HepG2 (cell line): ENCODE measurements around the gene TRIO. TPM values are rescaled to one million over a fixed set of nuclear protein-coding genes. Genes with fewer than 3 reads are reported as not detected.

Source experiments
- ATAC-seq: fragments of 200-7000 bp; cut with Tn5 transposase; 3 replicates; pipeline ENCODE4 v1.9.1; 2020; ENCODE audit warnings: mild to moderate bottlenecking, moderate library complexity
- BruUV-seq: library from RNA; stranded (reverse); fragments of 400-500 nt; replicated peaks from 2 replicates; lab custom pipeline; 2021; lab: Mats Ljungman, UMichigan
- CTCF ChIA-PET: fragments of 300-600 bp; formaldehyde crosslinking; extraction: SDS; loops from one replicate; lab custom pipeline; 2021; ENCODE audit warnings: low total read pairs, inconsistent platforms, low intra/inter-chr PET ratio; lab: Yijun Ruan, JAX
- POLR2A ChIA-PET: fragments of 350-600 bp; sonication (Branson Sonifier 250); formaldehyde crosslinking; loops from one replicate; lab custom pipeline; 2020; ENCODE audit warnings: antibody characterized with exemption, inconsistent platforms; lab: Yijun Ruan, JAX
- DNase-seq: peaks from one replicate; pipeline ENCODE4 v3.0.0-alpha.2; 2015; ENCODE audit warnings: low spot score
- FAIRE-seq: peaks from 3 replicates; lab custom pipeline; 2011; peaks lifted over from hg19 to GRCh38; lab: Jason Lieb, UNC
- H2AFZ ChIP-seq: one replicate; pipeline ENCODE4 v1.6.1; 2011; ENCODE audit warnings: low read length, inconsistent platforms
- H3K27ac ChIP-seq: fragments of 300-600 bp; 3 replicates; pipeline ENCODE4 v1.8.0; 2011; ENCODE audit warnings: mixed run types, mild to moderate bottlenecking, mixed read lengths, low read length, inconsistent platforms; ENCODE audit not compliant: insufficient read depth; ENCODE audit errors: extremely low read length
- H3K27me3 ChIP-seq, 2 experiments: fragments of 200-600 bp in 1 of 2; 2 replicates in 1 of 2; 3 replicates in 1 of 2; pipeline versions ENCODE4 v1.6.0 to v1.8.0; 2011; ENCODE audit warnings: low read length in 2 of 2, mild to moderate bottlenecking in 2 of 2, moderate library complexity in 2 of 2, inconsistent platforms in 1 of 2; ENCODE audit not compliant: insufficient read depth in 2 of 2, control insufficient read depth in 1 of 2
- H3K36me3 ChIP-seq, 2 experiments: fragments of 200-600 bp in 1 of 2; replicated peaks in 1 of 2; 2 replicates in 1 of 2; 3 replicates in 1 of 2; pipeline versions ENCODE4 v1.5.1 to v1.8.0; 2011; ENCODE audit warnings: low read length in 2 of 2, inconsistent platforms in 1 of 2; ENCODE audit not compliant: insufficient read depth in 2 of 2, control insufficient read depth in 1 of 2
- H3K4me1 ChIP-seq: 2 replicates; pipeline ENCODE4 v1.5.1; 2012; ENCODE audit warnings: low read length, inconsistent platforms; ENCODE audit not compliant: insufficient read depth
- H3K4me2 ChIP-seq: 2 replicates; pipeline ENCODE4 v1.6.0; 2011; ENCODE audit warnings: low read depth, low read length, inconsistent platforms
- H3K4me3 ChIP-seq, 3 experiments: fragments of 200-600 bp in 1 of 3; sonication (generic), shearing (Covaris generic) in 1 of 3; replicated peaks in 1 of 3; 2 replicates each; pipeline ENCODE4 v1.5.1; 2011 to 2016; ENCODE audit warnings: low read length in 3 of 3, inconsistent platforms in 2 of 3, low read depth in 2 of 3, mild to moderate bottlenecking in 2 of 3, control low read depth in 1 of 3, mixed read lengths in 1 of 3; ENCODE audit not compliant: insufficient read depth in 1 of 3
- H3K79me2 ChIP-seq: one replicate; pipeline ENCODE4 v1.6.1; 2011; ENCODE audit warnings: low read length, inconsistent platforms; ENCODE audit not compliant: insufficient read depth
- H3K9ac ChIP-seq: 2 replicates; pipeline ENCODE4 v1.6.0; 2011; ENCODE audit warnings: mild to moderate bottlenecking, low read depth, low read length, inconsistent platforms; ENCODE audit not compliant: insufficient read depth
- H3K9me3 ChIP-seq: 2 replicates; pipeline ENCODE4 v1.5.1; 2012; ENCODE audit warnings: mild to moderate bottlenecking, low read length
- H4K20me1 ChIP-seq: 2 replicates; pipeline ENCODE4 v1.6.0; 2011; ENCODE audit warnings: inconsistent platforms, mild to moderate bottlenecking, low read length, moderate library complexity; ENCODE audit not compliant: insufficient read depth
- MYPOP ChIP-seq: sonication (generic); formaldehyde crosslinking; IDR thresholded peaks from 2 replicates; pipeline ENCODE4 v1.8.1; 2023; ENCODE audit warnings: mild to moderate bottlenecking, moderate library complexity, missing genetic modification reagents
- NCOA2 ChIP-seq: sonication (generic); formaldehyde crosslinking; IDR thresholded peaks from 2 replicates; pipeline ENCODE4 v1.8.0; 2022; ENCODE audit warnings: inconsistent platforms
- SRSF9 ChIP-seq: fragments of 200-400 bp; formaldehyde crosslinking; IDR thresholded peaks from 2 replicates; pipeline ENCODE4 v1.6.1; 2018; ENCODE audit warnings: borderline replicate concordance, mild to moderate bottlenecking, low read depth, low read length; ENCODE audit not compliant: insufficient read depth, poor library complexity, severe bottlenecking
- SRY ChIP-seq: sonication (generic); formaldehyde crosslinking; IDR thresholded peaks from 2 replicates; pipeline ENCODE4 v1.8.0; 2022; ENCODE audit warnings: mild to moderate bottlenecking, missing genetic modification reagents
- TAF15 ChIP-seq: fragments of 200-400 bp; formaldehyde crosslinking; IDR thresholded peaks from one replicate; pipeline ENCODE4 v1.6.1; 2018; ENCODE audit warnings: mild to moderate bottlenecking, low read depth, low read length; ENCODE audit not compliant: poor library complexity, severe bottlenecking
- TMF1 ChIP-seq: sonication (generic); formaldehyde crosslinking; IDR thresholded peaks from 2 replicates; pipeline ENCODE4 v1.8.1; 2022; ENCODE audit warnings: low read depth, missing genetic modification reagents
- ZNF652 ChIP-seq: IDR thresholded peaks from 2 replicates; pipeline ENCODE4 v1.6.1; 2016; ENCODE audit warnings: low read depth, borderline replicate concordance
- ZNF674 ChIP-seq: sonication (generic); formaldehyde crosslinking; IDR thresholded peaks from 2 replicates; pipeline ENCODE4 v1.5.0; 2020; ENCODE audit warnings: low read depth, mild to moderate bottlenecking, missing genetic modification reagents
- ZNF770 ChIP-seq: sonication (generic); formaldehyde crosslinking; IDR thresholded peaks from 2 replicates; pipeline ENCODE4 v1.5.0; 2020; ENCODE audit warnings: mild to moderate bottlenecking, missing genetic modification reagents
- WGBS: methylation state at CpG from one replicate; pipeline ENCODE4 v1.1.6; 2017; ENCODE audit warnings: low lambda C conversion rate; 5-methylcytosine and 5-hydroxymethylcytosine counted together
- in situ Hi-C: cut with HindIII; loops from 2 replicates; pipeline ENCODE4 v1.10.0; 2017; ENCODE audit warnings: low pct_unique_long_range_greater_than_20kb; ENCODE audit not compliant: extremely low pct_ligation_motif_present
- intact Hi-C: fragments of 100-400 bp; cut with micrococcal nuclease; formaldehyde crosslinking; loops from one replicate; pipeline ENCODE4 v1.10.0; 2022; ENCODE audit not compliant: unreplicated experiment
- polyA plus RNA-seq, 8 experiments: library from polyadenylated mRNA; depleted of rRNA in 3 of 8; stranded (reverse) in 7 of 8; unstranded in 1 of 8; fragments of >200 nt; fragmentation: Illumina TruSeq in 4 of 8; extraction: Trizol in 4 of 8; gene quantifications; 2 replicates each; pipeline versions ENCODE4 v1.2.1 to v1.2.3, GENCODE V29; 2011 to 2016; ENCODE audit warnings: low read depth in 4 of 8, missing spikeins in 1 of 8, mixed read lengths in 1 of 8; ENCODE audit not compliant: insufficient read depth in 1 of 8
- total RNA-seq, 5 experiments: library from RNA; depleted of rRNA; stranded (reverse); fragments of >200 nt; fragmentation: Illumina TruSeq; extraction: Trizol; gene quantifications; 2 replicates each; pipeline ENCODE4 v1.2.3, GENCODE V29; 2016; ENCODE audit warnings: low read depth in 1 of 5
- TF ChIP-seq, protein P1 (sequence below): sonication (generic); formaldehyde crosslinking; IDR thresholded peaks from 2 replicates; pipeline ENCODE4 v1.5.1; 2020; ENCODE audit warnings: mild to moderate bottlenecking, missing genetic modification reagents, moderate library complexity
- TF ChIP-seq, protein P2 (sequence below): sonication (generic); formaldehyde crosslinking; IDR thresholded peaks from 2 replicates; pipeline ENCODE4 v1.9.0; 2021; ENCODE audit warnings: missing genetic modification reagents, mild to moderate bottlenecking, borderline replicate concordance

The TRIO gene
- total and polyA plus RNA-seq, 2 of the 13 experiments (the other 11 are each of a cell fraction or from before 2014, with no cell fraction given): 45.2 to 45.9 TPM

GRCh38 chr5:14144586-14145434 lies 1.7 kb downstream of the TRIO start:
- Histone ChIP-seq H3K36me3 (no peaks in the 10 kb centered on the region), H3K27me3 (no peaks in the 10 kb centered on the region; a peak in 1 of 5 replicates), H4K20me1 (peaks cover 49% of the 10 kb centered on the region), H3K4me2 (peak overlapping the region; percentile 90), H3K79me2 (peaks cover 56% of the 10 kb centered on the region), H3K4me3 (peak overlapping the region; percentile 85 to 99 (median 93)), H3K27ac (peak overlapping the region; percentile 70), H2AFZ (no peak overlapping the region), H3K4me1 (peaks cover 46% of the 10 kb centered on the region), H3K9me3 (no peaks in the 10 kb centered on the region), H3K9ac (peak overlapping the region; percentile 80)
- FAIRE-seq: no peak
- intact Hi-C loops (loop anchor here (5.0 to 10.0 kb wide), 2 partner anchors 37 to 520 kb away; partner anchors contain the start of gene OTULIN), in situ Hi-C loops (loop anchor here (10.0 kb wide), 1 partner anchor 120 kb away; no protein-coding TSS in a partner anchor)
- ChIA-PET CTCF (no interaction called here), POLR2A (interaction anchor here (0.8 to 1.4 kb wide), 2 partner anchors 24 to 108 kb away, joined by 3 read pairs; no protein-coding TSS in a partner anchor)
- WGBS: 1% methylated on average over 26 of the region's 85 CpGs
- DNase-seq: no peak
- ATAC-seq: peak; percentile 47
- BruUV-seq: no TSS peak
- TF ChIP-seq NCOA2 (CRISPR knock-in tag): no peak
- TF ChIP-seq MYPOP: no peak
- TF ChIP-seq, protein P1, sequence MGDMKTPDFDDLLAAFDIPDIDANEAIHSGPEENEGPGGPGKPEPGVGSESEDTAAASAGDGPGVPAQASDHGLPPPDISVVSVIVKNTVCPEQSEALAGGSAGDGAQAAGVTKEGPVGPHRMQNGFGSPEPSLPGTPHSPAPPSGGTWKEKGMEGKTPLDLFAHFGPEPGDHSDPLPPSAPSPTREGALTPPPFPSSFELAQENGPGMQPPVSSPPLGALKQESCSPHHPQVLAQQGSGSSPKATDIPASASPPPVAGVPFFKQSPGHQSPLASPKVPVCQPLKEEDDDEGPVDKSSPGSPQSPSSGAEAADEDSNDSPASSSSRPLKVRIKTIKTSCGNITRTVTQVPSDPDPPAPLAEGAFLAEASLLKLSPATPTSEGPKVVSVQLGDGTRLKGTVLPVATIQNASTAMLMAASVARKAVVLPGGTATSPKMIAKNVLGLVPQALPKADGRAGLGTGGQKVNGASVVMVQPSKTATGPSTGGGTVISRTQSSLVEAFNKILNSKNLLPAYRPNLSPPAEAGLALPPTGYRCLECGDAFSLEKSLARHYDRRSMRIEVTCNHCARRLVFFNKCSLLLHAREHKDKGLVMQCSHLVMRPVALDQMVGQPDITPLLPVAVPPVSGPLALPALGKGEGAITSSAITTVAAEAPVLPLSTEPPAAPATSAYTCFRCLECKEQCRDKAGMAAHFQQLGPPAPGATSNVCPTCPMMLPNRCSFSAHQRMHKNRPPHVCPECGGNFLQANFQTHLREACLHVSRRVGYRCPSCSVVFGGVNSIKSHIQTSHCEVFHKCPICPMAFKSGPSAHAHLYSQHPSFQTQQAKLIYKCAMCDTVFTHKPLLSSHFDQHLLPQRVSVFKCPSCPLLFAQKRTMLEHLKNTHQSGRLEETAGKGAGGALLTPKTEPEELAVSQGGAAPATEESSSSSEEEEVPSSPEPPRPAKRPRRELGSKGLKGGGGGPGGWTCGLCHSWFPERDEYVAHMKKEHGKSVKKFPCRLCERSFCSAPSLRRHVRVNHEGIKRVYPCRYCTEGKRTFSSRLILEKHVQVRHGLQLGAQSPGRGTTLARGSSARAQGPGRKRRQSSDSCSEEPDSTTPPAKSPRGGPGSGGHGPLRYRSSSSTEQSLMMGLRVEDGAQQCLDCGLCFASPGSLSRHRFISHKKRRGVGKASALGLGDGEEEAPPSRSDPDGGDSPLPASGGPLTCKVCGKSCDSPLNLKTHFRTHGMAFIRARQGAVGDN (CRISPR knock-in tag): peak; percentile 20
- TF ChIP-seq SRSF9: no peak
- TF ChIP-seq, protein P2, sequence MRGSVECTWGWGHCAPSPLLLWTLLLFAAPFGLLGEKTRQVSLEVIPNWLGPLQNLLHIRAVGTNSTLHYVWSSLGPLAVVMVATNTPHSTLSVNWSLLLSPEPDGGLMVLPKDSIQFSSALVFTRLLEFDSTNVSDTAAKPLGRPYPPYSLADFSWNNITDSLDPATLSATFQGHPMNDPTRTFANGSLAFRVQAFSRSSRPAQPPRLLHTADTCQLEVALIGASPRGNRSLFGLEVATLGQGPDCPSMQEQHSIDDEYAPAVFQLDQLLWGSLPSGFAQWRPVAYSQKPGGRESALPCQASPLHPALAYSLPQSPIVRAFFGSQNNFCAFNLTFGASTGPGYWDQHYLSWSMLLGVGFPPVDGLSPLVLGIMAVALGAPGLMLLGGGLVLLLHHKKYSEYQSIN (CRISPR knock-in tag): no peak
- TF ChIP-seq TMF1 (CRISPR knock-in tag): 0 out of 2 replicates have a peak, but pooled peaks have one; percentile 51
- TF ChIP-seq TAF15: no peak
- no peak for TF ChIP-seq ZNF770
- no peak for TF ChIP-seq SRY (CRISPR knock-in tag)
- TF ChIP-seq ZNF674 (CRISPR knock-in tag): no peak
- TF ChIP-seq ZNF652 (CRISPR knock-in tag): no peak
